Neural cell (in vitro differentiated cells): ENCODE results near the gene UGT2B15. TPM values are rescaled to one million over a fixed set of nuclear protein-coding genes. Genes with fewer than 3 reads are reported as not detected.
A peak's percentile ranks its signal among the peaks of the same experiment; 100 is the strongest.
"Not testable (repeated sequence)": the region's sequence is repeated elsewhere in the genome, so short reads cannot be mapped to it uniquely, and the experiment has no call there.

ENCODE experiments used
- H2AFZ ChIP-seq: fragments of 200-600, 300-800 bp; sonication (generic), shearing (Covaris generic); 2 replicates; pipeline ENCODE4 v1.6.0; 2014; ENCODE audit warnings: low read depth, mild to moderate bottlenecking, antibody characterized with exemption, low read length, moderate library complexity
- H3F3A ChIP-seq: fragments of 200-600 bp; shearing (Covaris generic); 2 replicates; pipeline ENCODE4 v1.6.1; 2016; ENCODE audit warnings: mild to moderate bottlenecking, moderate library complexity, mixed read lengths, antibody characterized with exemption, low read length; ENCODE audit not compliant: insufficient read depth, poor library complexity, severe bottlenecking
- H3K27ac ChIP-seq: fragments of 200-600, 300-800 bp; sonication (generic), shearing (Covaris generic); 2 replicates; pipeline ENCODE4 v1.5.1; 2014; ENCODE audit warnings: mild to moderate bottlenecking, low read length, moderate library complexity
- H3K27me3 ChIP-seq: fragments of 300-800, 200-600 bp; sonication (generic), shearing (Covaris generic); 2 replicates; pipeline ENCODE4 v1.6.0; 2014; ENCODE audit warnings: mild to moderate bottlenecking, low read depth, low read length, moderate library complexity; ENCODE audit not compliant: insufficient read depth
- H3K36me3 ChIP-seq: fragments of 300-800, 200-600 bp; sonication (generic), shearing (Covaris generic); 2 replicates; pipeline ENCODE4 v1.5.1; 2014; ENCODE audit warnings: mild to moderate bottlenecking, antibody characterized with exemption, low read length, moderate library complexity; ENCODE audit not compliant: insufficient read depth
- H3K4me2 ChIP-seq: fragments of 300-800, 200-600 bp; sonication (generic), shearing (Covaris generic); 2 replicates; pipeline ENCODE4 v1.6.0; 2014; ENCODE audit warnings: mild to moderate bottlenecking, low read length
- H3K4me3 ChIP-seq: fragments of 300-800, 200-600 bp; sonication (generic), shearing (Covaris generic); 2 replicates; pipeline ENCODE4 v1.5.1; 2014; ENCODE audit warnings: mild to moderate bottlenecking, low read length, moderate library complexity
- H3K79me2 ChIP-seq: fragments of 200-600 bp; shearing (Covaris generic); replicated peaks from 2 replicates; pipeline ENCODE4 v1.6.0; 2014; ENCODE audit warnings: mild to moderate bottlenecking, low read length, moderate library complexity; ENCODE audit not compliant: insufficient read depth
- H3K9ac ChIP-seq: fragments of 300-800, 200-600 bp; sonication (generic), shearing (Covaris generic); 2 replicates; pipeline ENCODE4 v1.6.1; 2016; ENCODE audit warnings: mild to moderate bottlenecking, low read length, mixed read lengths
- H3K9me2 ChIP-seq: fragments of 200-600 bp; shearing (Covaris generic); 2 replicates; pipeline ENCODE4 v1.6.1; 2016; ENCODE audit warnings: mild to moderate bottlenecking, low read length, mixed read lengths; ENCODE audit not compliant: insufficient read depth
- H3K9me3 ChIP-seq: fragments of 200-600, 300-800 bp; sonication (generic), shearing (Covaris generic); 2 replicates; pipeline ENCODE4 v1.6.1; 2016; ENCODE audit warnings: mild to moderate bottlenecking, mixed run types, low read length, moderate library complexity, mixed read lengths
- H4K20me1 ChIP-seq: fragments of 200-600 bp; shearing (Covaris generic); 2 replicates; pipeline ENCODE4 v1.6.1; 2016; ENCODE audit warnings: mild to moderate bottlenecking, mixed run types; ENCODE audit not compliant: insufficient read depth
- CTCF ChIP-seq: fragments of 450-650 bp; IDR thresholded peaks from 2 replicates; pipeline ENCODE4 v1.5.1; 2014; ENCODE audit warnings: antibody characterized with exemption, mild to moderate bottlenecking, moderate library complexity; ENCODE audit not compliant: poor library complexity, severe bottlenecking
- EP300 ChIP-seq: fragments of 450-650 bp; conservative IDR thresholded peaks from 2 replicates; pipeline ENCODE4 v1.6.1; 2014; ENCODE audit warnings: antibody characterized with exemption, mild to moderate bottlenecking, moderate library complexity; ENCODE audit not compliant: poor library complexity, severe bottlenecking
- EZH2 ChIP-seq: fragments of 200-600, 300-800 bp; shearing (Covaris generic), sonication (generic); IDR thresholded peaks from 2 replicates; pipeline ENCODE4 v1.6.1; 2014; ENCODE audit warnings: antibody characterized with exemption, low read length, borderline replicate concordance, mild to moderate bottlenecking; ENCODE audit not compliant: insufficient read depth, poor library complexity, severe bottlenecking
- MXI1 ChIP-seq: fragments of 450-650 bp; conservative IDR thresholded peaks from 2 replicates; pipeline ENCODE4 v1.6.1; 2014; ENCODE audit warnings: antibody characterized with exemption, mild to moderate bottlenecking; ENCODE audit not compliant: poor library complexity, severe bottlenecking
- POLR2AphosphoS5 ChIP-seq: IDR thresholded peaks from 2 replicates; pipeline ENCODE4 v1.6.1; 2012
- RAD21 ChIP-seq: fragments of 450-650 bp; conservative IDR thresholded peaks from 2 replicates; pipeline ENCODE4 v1.6.1; 2014; ENCODE audit warnings: antibody characterized with exemption, mild to moderate bottlenecking, moderate library complexity
- REST ChIP-seq: IDR thresholded peaks from 2 replicates; pipeline ENCODE4 v1.6.1; 2012; ENCODE audit warnings: borderline replicate concordance
- SMC3 ChIP-seq: fragments of 450-650 bp; conservative IDR thresholded peaks from 2 replicates; pipeline ENCODE4 v1.6.1; 2014; ENCODE audit warnings: antibody characterized with exemption, mild to moderate bottlenecking, moderate library complexity; ENCODE audit not compliant: poor library complexity
- TAF1 ChIP-seq: IDR thresholded peaks from 2 replicates; pipeline ENCODE4 v1.6.1; 2012; ENCODE audit warnings: low read depth
- polyA plus RNA-seq: library from polyadenylated mRNA; depleted of rRNA; stranded (reverse); fragments of >200 nt; gene quantifications from 2 replicates; pipeline ENCODE4 v1.2.3, GENCODE V29; 2014

UGT2B15 gene
- polyA plus RNA-seq, 1 donor from 2014 or later = not detected

- Histone ChIP-seq H3K9me3 (no peaks in the 10 kb centered on the region), H3K27ac (no peak overlapping the region), H3K4me2 (no peak overlapping the region), H2AFZ (no peak overlapping the region), H4K20me1 (no peaks in the 10 kb centered on the region), H3K9me2 (no peaks in the 10 kb centered on the region), H3K4me3 (no peak overlapping the region), H3K27me3 (no peaks in the 10 kb centered on the region), H3K79me2 (no peaks in the 10 kb centered on the region), H3K9ac (no peak overlapping the region), H3F3A (no peaks in the 10 kb centered on the region), H3K36me3 (no peaks in the 10 kb centered on the region)
- TF ChIP-seq REST = no peak
- peak; percentile 32 for TF ChIP-seq RAD21
- TF ChIP-seq EP300 = no peak
- TF ChIP-seq MXI1 = no peak
- TF ChIP-seq SMC3 = no peak
- TF ChIP-seq EZH2 = no peak
- peak; percentile 22 for TF ChIP-seq CTCF
- no peak for TF ChIP-seq POLR2AphosphoS5
- TF ChIP-seq TAF1 = no peak
Measured at GRCh38 chr4:68651932-68652331, 18.5 kb downstream of the UGT2B15 start.

GRCh38 chr4:68630371-68630770, 40.1 kb downstream of the UGT2B15 start:
- Histone ChIP-seq H3K9ac (no peak overlapping the region), H3K4me3 (no peak overlapping the region), H3K27ac (no peak overlapping the region), H3K79me2 (no peaks in the 10 kb centered on the region), H3K9me2 (no peaks in the 10 kb centered on the region), H3K27me3 (no peaks in the 10 kb centered on the region), H3K36me3 (no peaks in the 10 kb centered on the region), H2AFZ (no peak overlapping the region), H3K9me3 (no peaks in the 10 kb centered on the region), H3K4me2 (no peak overlapping the region), H4K20me1 (no peaks in the 10 kb centered on the region), H3F3A (no peaks in the 10 kb centered on the region)
- no peak for TF ChIP-seq MXI1
- TF ChIP-seq EZH2 = no peak
- no peak for TF ChIP-seq POLR2AphosphoS5
- TF ChIP-seq EP300 = no peak
- no peak for TF ChIP-seq CTCF
- TF ChIP-seq RAD21 = no peak
- no peak for TF ChIP-seq SMC3
- TF ChIP-seq REST = no peak
- TF ChIP-seq TAF1 = no peak

GRCh38 chr4:68622731-68623130, 47.7 kb downstream of the UGT2B15 start:
- not testable (repeated sequence) for H3K4me2 ChIP-seq, H3K36me3 ChIP-seq, H3K9ac ChIP-seq, H3K27me3 ChIP-seq, H3K27ac ChIP-seq, H3F3A ChIP-seq, H3K79me2 ChIP-seq, H3K4me3 ChIP-seq, H2AFZ ChIP-seq, H4K20me1 ChIP-seq, H3K9me3 ChIP-seq, H3K9me2 ChIP-seq
